ENCODE results near the gene RNU1-3. TPM values are rescaled to one million over a fixed set of nuclear protein-coding genes. Genes with fewer than 3 reads are reported as not detected.

The RNU1-3 gene
- total and polyA plus RNA-seq, 2 of the 13 experiments (the other 11 are each of a cell fraction or from before 2014, with no cell fraction given), result under 0.01 to 11,018 TPM

GRCh38 chr1:16645271-16646060 is 21.3 kb downstream of the RNU1-3 start (continued):
- peak in 1 of 2 experiments; percentile 96; a peak in 2 of 4 replicates for TF ChIP-seq POLR2A (IDR thresholded peaks at IDR 0.05; ENCODE audit: insufficient read depth in 1 of 2, low read depth in 2 of 2, low read length in 2 of 2)
- TF ChIP-seq ZNF782 (CRISPR knock-in tag; IDR thresholded peaks at IDR 0.05; ENCODE audit: borderline replicate concordance), result 0 out of 2 replicates have a peak, but pooled peaks have one; percentile 45
- TF ChIP-seq ZNF883 (CRISPR knock-in tag; IDR thresholded peaks at IDR 0.05; ENCODE audit: not compliant biosample characterization), result peak; percentile 79
- peak; percentile 96; the same call in 1 of the 2 replicates for TF ChIP-seq TSC22D2 (CRISPR knock-in tag; IDR thresholded peaks at IDR 0.05; ENCODE audit: borderline replicate concordance)
- peak; percentile 94; the same call in 1 of the 2 replicates for TF ChIP-seq TP53 (CRISPR knock-in tag; conservative IDR thresholded peaks at IDR 0.05)
- TF ChIP-seq NKX3-1 (CRISPR knock-in tag; IDR thresholded peaks at IDR 0.05), result peak; percentile 96; the same call in 1 of the 2 replicates
- peak; percentile 87; the same call in 1 of the 2 replicates for TF ChIP-seq TMF1 (CRISPR knock-in tag; IDR thresholded peaks at IDR 0.05; ENCODE audit: low read depth)
- peak; percentile 89 for TF ChIP-seq HOXA5 (CRISPR knock-in tag; IDR thresholded peaks at IDR 0.05)
- TF ChIP-seq, protein P1, sequence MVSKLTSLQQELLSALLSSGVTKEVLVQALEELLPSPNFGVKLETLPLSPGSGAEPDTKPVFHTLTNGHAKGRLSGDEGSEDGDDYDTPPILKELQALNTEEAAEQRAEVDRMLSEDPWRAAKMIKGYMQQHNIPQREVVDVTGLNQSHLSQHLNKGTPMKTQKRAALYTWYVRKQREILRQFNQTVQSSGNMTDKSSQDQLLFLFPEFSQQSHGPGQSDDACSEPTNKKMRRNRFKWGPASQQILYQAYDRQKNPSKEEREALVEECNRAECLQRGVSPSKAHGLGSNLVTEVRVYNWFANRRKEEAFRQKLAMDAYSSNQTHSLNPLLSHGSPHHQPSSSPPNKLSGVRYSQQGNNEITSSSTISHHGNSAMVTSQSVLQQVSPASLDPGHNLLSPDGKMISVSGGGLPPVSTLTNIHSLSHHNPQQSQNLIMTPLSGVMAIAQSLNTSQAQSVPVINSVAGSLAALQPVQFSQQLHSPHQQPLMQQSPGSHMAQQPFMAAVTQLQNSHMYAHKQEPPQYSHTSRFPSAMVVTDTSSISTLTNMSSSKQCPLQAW (CRISPR knock-in tag; IDR thresholded peaks at IDR 0.05), result peak; percentile 88
- TF ChIP-seq ZBTB10 (CRISPR knock-in tag; IDR thresholded peaks at IDR 0.05; ENCODE audit: borderline replicate concordance), result peak; percentile 95
- TF ChIP-seq ZNF205 (CRISPR knock-in tag; IDR thresholded peaks at IDR 0.05), result peak; percentile 96
- TF ChIP-seq ZFP1 (CRISPR knock-in tag; IDR thresholded peaks at IDR 0.05), result peak; percentile 57; the same call in 1 of the 2 replicates
- TF ChIP-seq ZNF253 (CRISPR knock-in tag; IDR thresholded peaks at IDR 0.05; ENCODE audit: borderline replicate concordance), result peak; percentile 20; the same call in 1 of the 2 replicates
- TF ChIP-seq, protein P2, sequence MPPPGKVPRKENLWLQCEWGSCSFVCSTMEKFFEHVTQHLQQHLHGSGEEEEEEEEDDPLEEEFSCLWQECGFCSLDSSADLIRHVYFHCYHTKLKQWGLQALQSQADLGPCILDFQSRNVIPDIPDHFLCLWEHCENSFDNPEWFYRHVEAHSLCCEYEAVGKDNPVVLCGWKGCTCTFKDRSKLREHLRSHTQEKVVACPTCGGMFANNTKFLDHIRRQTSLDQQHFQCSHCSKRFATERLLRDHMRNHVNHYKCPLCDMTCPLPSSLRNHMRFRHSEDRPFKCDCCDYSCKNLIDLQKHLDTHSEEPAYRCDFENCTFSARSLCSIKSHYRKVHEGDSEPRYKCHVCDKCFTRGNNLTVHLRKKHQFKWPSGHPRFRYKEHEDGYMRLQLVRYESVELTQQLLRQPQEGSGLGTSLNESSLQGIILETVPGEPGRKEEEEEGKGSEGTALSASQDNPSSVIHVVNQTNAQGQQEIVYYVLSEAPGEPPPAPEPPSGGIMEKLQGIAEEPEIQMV (CRISPR knock-in tag; IDR thresholded peaks at IDR 0.05; ENCODE audit: low read depth), result peak; percentile 82; the same call in 1 of the 2 replicates
- peak; percentile 84 for TF ChIP-seq AHDC1 (CRISPR knock-in tag; IDR thresholded peaks at IDR 0.05; ENCODE audit: borderline replicate concordance)
- TF ChIP-seq NFKB2 (CRISPR knock-in tag; IDR thresholded peaks at IDR 0.05; ENCODE audit: borderline replicate concordance), result peak; percentile 88

Data from HepG2 (cell line).